Parathyroid adenoma (tissue), 2 donors: ENCODE results near the gene MBD2.

ENCODE experiments used
- H2AFZ ChIP-seq: fragments of 300-600 bp; sonication (generic); one replicate; pipeline ENCODE4 v1.7.0; 2017; ENCODE audit warnings: antibody characterized with exemption, mild to moderate bottlenecking
- H3K27ac ChIP-seq: fragments of 300-600 bp; sonication (generic); one replicate; pipeline ENCODE4 v1.7.0; 2017
- H3K27me3 ChIP-seq: fragments of 300-600 bp; sonication (generic); one replicate; pipeline ENCODE4 v1.7.0; 2017; ENCODE audit warnings: low read length; ENCODE audit not compliant: control insufficient read depth, insufficient read depth
- H3K36me3 ChIP-seq: fragments of 300-600 bp; sonication (generic); one replicate; pipeline ENCODE4 v1.7.0; 2017; ENCODE audit warnings: low read length; ENCODE audit not compliant: control insufficient read depth, insufficient read depth
- H3K4me1 ChIP-seq: fragments of 300-600 bp; sonication (generic); one replicate; pipeline ENCODE4 v1.7.0; 2017; ENCODE audit warnings: control low read depth
- H3K4me2 ChIP-seq: fragments of 300-600 bp; sonication (generic); one replicate; pipeline ENCODE4 v1.7.0; 2017; ENCODE audit warnings: low read length
- H3K4me3 ChIP-seq: fragments of 300-600 bp; sonication (generic); one replicate; pipeline ENCODE4 v1.7.0; 2017; ENCODE audit warnings: low read depth, low read length
- H3K79me2 ChIP-seq: fragments of 300-600 bp; sonication (generic); one replicate; pipeline ENCODE4 v1.7.0; 2017; ENCODE audit warnings: control low read depth
- H3K9ac ChIP-seq: fragments of 300-600 bp; sonication (generic); one replicate; pipeline ENCODE4 v1.7.0; 2017; ENCODE audit warnings: mild to moderate bottlenecking
- H3K9me3 ChIP-seq: fragments of 300-600 bp; sonication (generic); one replicate; pipeline ENCODE4 v1.7.0; 2017; ENCODE audit warnings: low read length; ENCODE audit not compliant: control insufficient read depth
- CTCF ChIP-seq: fragments of 300-600 bp; sonication (generic); IDR thresholded peaks from one replicate; pipeline ENCODE4 v1.7.0; 2017; ENCODE audit warnings: antibody characterized with exemption, mild to moderate bottlenecking
- donor health status: primary hyperparathyroidism.

The MBD2 gene

GRCh38 chr18:54215069-54215468 is 9.4 kb downstream of the MBD2 start:
- peaks cover 32% of the 10 kb centered on the region for H3K79me2 ChIP-seq
- no peaks in the 10 kb centered on the region for H3K9me3 ChIP-seq
- H3K27ac ChIP-seq = no peak overlapping the region
- H3K4me1 ChIP-seq = peaks cover 5% of the 10 kb centered on the region
- H3K9ac ChIP-seq = no peak overlapping the region
- no peak for TF ChIP-seq CTCF
- H3K4me3 ChIP-seq = no peak overlapping the region
- no peak overlapping the region for H3K4me2 ChIP-seq
- H3K36me3 ChIP-seq = no peaks in the 10 kb centered on the region
- H2AFZ ChIP-seq = no peak overlapping the region
- H3K27me3 ChIP-seq = no peaks in the 10 kb centered on the region

GRCh38 chr18:54210463-54210862 is 14.0 kb downstream of the MBD2 start:
- no peak overlapping the region for H2AFZ ChIP-seq
- H3K4me3 ChIP-seq = no peak overlapping the region
- H3K36me3 ChIP-seq = no peaks in the 10 kb centered on the region
- no peaks in the 10 kb centered on the region for H3K27me3 ChIP-seq
- H3K4me1 ChIP-seq = no peaks in the 10 kb centered on the region
- H3K79me2 ChIP-seq = peaks cover 23% of the 10 kb centered on the region
- no peak overlapping the region for H3K4me2 ChIP-seq
- H3K9ac ChIP-seq = no peak overlapping the region
- no peak overlapping the region for H3K27ac ChIP-seq
- H3K9me3 ChIP-seq = no peaks in the 10 kb centered on the region
- no peak for TF ChIP-seq CTCF

GRCh38 chr18:54209471-54210180 is 14.8 kb downstream of the MBD2 start:
- Histone ChIP-seq H3K9me3 (no peaks in the 10 kb centered on the region), H3K27ac (no peak overlapping the region), H3K4me1 (peaks cover 3% of the 10 kb centered on the region), H2AFZ (no peak overlapping the region), H3K4me3 (no peak overlapping the region), H3K79me2 (peaks cover 16% of the 10 kb centered on the region), H3K9ac (no peak overlapping the region), H3K36me3 (no peaks in the 10 kb centered on the region), H3K4me2 (no peak overlapping the region), H3K27me3 (no peaks in the 10 kb centered on the region)
- no peak for TF ChIP-seq CTCF

GRCh38 chr18:54206447-54206846 is 18.0 kb downstream of the MBD2 start:
- Histone ChIP-seq H3K27ac (no peak overlapping the region), H3K4me1 (peaks cover 3% of the 10 kb centered on the region)

More at GRCh38 chr18:54206447-54206846, 18.0 kb downstream of the MBD2 start:
- H3K9me3 ChIP-seq = no peaks in the 10 kb centered on the region
- no peak overlapping the region for H3K4me3 ChIP-seq
- peaks cover 11% of the 10 kb centered on the region for H3K79me2 ChIP-seq
- no peak overlapping the region for H3K4me2 ChIP-seq
- no peak overlapping the region for H2AFZ ChIP-seq
- no peak for TF ChIP-seq CTCF
- no peak overlapping the region for H3K9ac ChIP-seq
- no peaks in the 10 kb centered on the region for H3K36me3 ChIP-seq
- no peaks in the 10 kb centered on the region for H3K27me3 ChIP-seq
